Measurements from ENCODE around the gene CNTN5. TPM values are rescaled to one million over a fixed set of nuclear protein-coding genes. Genes with fewer than 3 reads are reported as not detected.

The CNTN5 gene
- total RNA-seq, 4 donors from 2014 or later: 0.16 TPM; not detected in 3

GRCh38 chr11:99423428-99423983 is 402.8 kb downstream of the CNTN5 start:
- ATAC-seq (no peak), DNase-seq (no peak)
- Histone ChIP-seq H3K36me3 (no peaks in the 10 kb centered on the region), H3K27me3 (no peaks in the 10 kb centered on the region), H3K27ac (peak overlapping the region in 2 of 4 donors; percentile 67 to 75), H3K9me3 (no peaks in the 10 kb centered on the region), H3K4me1 (no peaks in the 10 kb centered on the region), H3K4me3 (no peak overlapping the region)
- intact Hi-C loops (cut with DNase I; ENCODE audit: low total_unique reads) (no loop called here), in situ Hi-C loops (cut with MboI; ENCODE audit: low sequenced_read_pairs in 4 of 4) (no loop called here)
- no peak for TF ChIP-seq POLR2A (IDR thresholded peaks at IDR 0.05)
- TF ChIP-seq CTCF (IDR thresholded peaks at IDR 0.05 in 4 of 5, conservative IDR thresholded peaks at IDR 0.05 in 1 of 5): no peak

- intact Hi-C loops (cut with DNase I; ENCODE audit: low total_unique reads): no loop called here
- H3K9me3 ChIP-seq: no peaks in the 10 kb centered on the region
- in situ Hi-C loops (cut with MboI; ENCODE audit: low sequenced_read_pairs in 4 of 4): no loop called here
- TF ChIP-seq POLR2A (IDR thresholded peaks at IDR 0.05) (no peak), CTCF (IDR thresholded peaks at IDR 0.05 in 4 of 5, conservative IDR thresholded peaks at IDR 0.05 in 1 of 5) (no peak)
- peak overlapping the region; percentile 59 to 81 (median 68) for H3K27ac ChIP-seq
- no peaks in the 10 kb centered on the region for H3K4me1 ChIP-seq
- H3K4me3 ChIP-seq: no peak overlapping the region
- peak; percentile 93 to 96 for ATAC-seq
- no peaks in the 10 kb centered on the region for H3K27me3 ChIP-seq
- H3K36me3 ChIP-seq: no peaks in the 10 kb centered on the region
- DNase-seq: peak; percentile 82 to 86
These were observed 403.8 kb downstream of the CNTN5 start for GRCh38 chr11:99424313-99425084.

- no peak overlapping the region for H3K4me3 ChIP-seq
- ATAC-seq: peak in 1 of 2 donors; percentile 47
- H3K27me3 ChIP-seq: no peaks in the 10 kb centered on the region
- H3K27ac ChIP-seq: peak overlapping the region in 3 of 4 donors; percentile 62 to 81 (median 75)
- no peak for TF ChIP-seq CTCF (IDR thresholded peaks at IDR 0.05 in 4 of 5, conservative IDR thresholded peaks at IDR 0.05 in 1 of 5)
- TF ChIP-seq POLR2A (IDR thresholded peaks at IDR 0.05): no peak
- H3K4me1 ChIP-seq: no peaks in the 10 kb centered on the region
- intact Hi-C loops (cut with DNase I; ENCODE audit: low total_unique reads): no loop called here
- H3K36me3 ChIP-seq: no peaks in the 10 kb centered on the region
- DNase-seq: peak; percentile 11 to 41
- no peaks in the 10 kb centered on the region for H3K9me3 ChIP-seq
- in situ Hi-C loops (cut with MboI; ENCODE audit: low sequenced_read_pairs in 4 of 4): no loop called here
These were observed 404.8 kb downstream of the CNTN5 start for GRCh38 chr11:99425596-99425995.

GRCh38 chr11:99432677-99433076 is 411.9 kb downstream of the CNTN5 start:
- intact Hi-C loops (cut with DNase I; ENCODE audit: low total_unique reads) (no loop called here), in situ Hi-C loops (cut with MboI; ENCODE audit: low sequenced_read_pairs in 4 of 4) (no loop called here)
- DNase-seq: no peak
- H3K27me3 ChIP-seq: no peaks in the 10 kb centered on the region
- no peaks in the 10 kb centered on the region for H3K9me3 ChIP-seq
- no peak overlapping the region for H3K4me3 ChIP-seq
- H3K4me1 ChIP-seq: no peaks in the 10 kb centered on the region
- H3K36me3 ChIP-seq: no peaks in the 10 kb centered on the region
- no peak for TF ChIP-seq POLR2A (IDR thresholded peaks at IDR 0.05)
- no peak for TF ChIP-seq CTCF (IDR thresholded peaks at IDR 0.05 in 4 of 5, conservative IDR thresholded peaks at IDR 0.05 in 1 of 5)
- no peak for ATAC-seq
- no peak overlapping the region for H3K27ac ChIP-seq

Measured in gastrocnemius medialis (tissue), 4 donors.